Urinary bladder (tissue), 2 donors: Measurements from ENCODE around the gene C2orf49. TPM values are rescaled to one million over a fixed set of nuclear protein-coding genes. Genes with fewer than 3 reads are reported as not detected.

Experiments
- polyA plus RNA-seq: library from polyadenylated mRNA; stranded (reverse); fragments of 200-250 nt; gene quantifications from one replicate; pipeline ENCODE4 v1.2.3, GENCODE V29; 2013
- total RNA-seq: library from RNA; depleted of rRNA; stranded (reverse); fragments of >200 nt; gene quantifications from one replicate; pipeline ENCODE4 v1.2.3, GENCODE V29; 2014
- donor health status: healthy.

The C2orf49 gene
- total and polyA plus RNA-seq, 2 donors = 16.1 to 28.0 TPM

Other genes starting within 250 kb of the C2orf49 start
- gene GPR45, start 95.8 kb upstream of the C2orf49 start, total RNA-seq = not detected
- gene GPR45, start 95.8 kb upstream of the C2orf49 start, polyA plus RNA-seq = not detected
- gene TGFBRAP1, start 7.8 kb upstream of the C2orf49 start, total RNA-seq = 13.9 TPM
- gene TGFBRAP1, start 7.8 kb upstream of the C2orf49 start, polyA plus RNA-seq = 12.1 TPM
- gene FHL2, start 61.5 kb downstream of the C2orf49 start, total RNA-seq = 48.4 TPM
- 95.1 TPM for gene FHL2, start 61.5 kb downstream of the C2orf49 start, polyA plus RNA-seq